ENCODE measurements around the gene PRKCZ. TPM values are rescaled to one million over a fixed set of nuclear protein-coding genes. Genes with fewer than 3 reads are reported as not detected.

PRKCZ gene
- total and polyA plus RNA-seq, 2 experiments from 2014 or later, result 26.2 to 36.9 TPM

- Histone ChIP-seq H4K20me1 (replicated peaks; ENCODE audit: insufficient read depth) (peaks cover 13% of the 10 kb centered on the region), H2AFZ (no peak overlapping the region), H3K4me2 (peak overlapping the region; percentile 63), H3K27ac (ENCODE audit: low read depth) (peak overlapping the region; percentile 71; the same call in 1 of the 2 replicates), H3K27me3 (ENCODE audit: insufficient read depth) (no peaks in the 10 kb centered on the region), H3K79me2 (replicated peaks; ENCODE audit: insufficient read depth) (peaks cover 36% of the 10 kb centered on the region), H3F3A (replicated peaks; ENCODE audit: low read depth) (peaks cover 6% of the 10 kb centered on the region; the same call in 1 of the 2 replicates), H3K4me1 (ENCODE audit: insufficient read depth) (peaks cover 23% of the 10 kb centered on the region), H3K4me3 (peak overlapping the region; percentile 29; the same call in 1 of the 2 replicates), H3K9me2 (ENCODE audit: insufficient read depth) (no peaks in the 10 kb centered on the region), H3K36me3 (ENCODE audit: insufficient read depth) (no peaks in the 10 kb centered on the region)
- peaks cover 16% of the 10 kb centered on the region for H3K27me3 Mint-ChIP-seq (ENCODE audit: insufficient read depth, low read depth, poor library complexity)
- H3K36me3 Mint-ChIP-seq (ENCODE audit: low read depth), result peaks cover 15% of the 10 kb centered on the region
- peaks cover 28% of the 10 kb centered on the region for H3K4me1 Mint-ChIP-seq
- DNase-seq (ENCODE audit: low spot score) (no peak), ATAC-seq (peak; percentile 12)
- peak overlapping the region; percentile 23; the same call in 1 of the 2 replicates for H3K27ac Mint-ChIP-seq
- peaks cover 10% of the 10 kb centered on the region; the same call in 1 of the 3 replicates for H3K9me3 Mint-ChIP-seq
- no peak overlapping the region; the same call in 2 of the 3 replicates for H3K4me3 Mint-ChIP-seq
- no peak for TF ChIP-seq ETS1 (IDR thresholded peaks at IDR 0.05)
- TF ChIP-seq EZH2phosphoT487 (IDR thresholded peaks at IDR 0.05; ENCODE audit: unreplicated experiment), result no peak
- no peak for TF ChIP-seq ZNF462 (CRISPR knock-in tag; IDR thresholded peaks at IDR 0.05)
- TF ChIP-seq CTCF (conservative IDR thresholded peaks at IDR 0.05; ENCODE audit: low read depth in 2 of 2), result no peak
- no peak for TF ChIP-seq CREB1 (CRISPR knock-in tag; IDR thresholded peaks at IDR 0.05; ENCODE audit: low read depth)
These were observed 64.9 kb downstream of the PRKCZ start for GRCh38 chr1:2115008-2115641.
